Loucy (cell line): ENCODE results near the gene ZNF688.
"Not testable (repeated sequence)": the region's sequence is repeated elsewhere in the genome, so short reads cannot be mapped to it uniquely, and the experiment has no call there.

Experiments
- H2AFZ ChIP-seq: fragments of 200-600 bp; sonication (generic); 2 replicates; pipeline ENCODE4 v1.6.0; 2016; ENCODE audit warnings: antibody characterized with exemption, mild to moderate bottlenecking, low read length, moderate library complexity
- H3F3A ChIP-seq: fragments of 200-600 bp; 2 replicates; pipeline ENCODE4 v1.6.0; 2016; ENCODE audit warnings: antibody characterized with exemption, low read depth, mild to moderate bottlenecking
- H3K27me3 ChIP-seq: fragments of 200-600 bp; sonication (generic); 2 replicates; pipeline ENCODE4 v1.6.1; 2014; ENCODE audit warnings: low read length, mild to moderate bottlenecking; ENCODE audit not compliant: insufficient read depth, poor library complexity, severe bottlenecking
- H3K36me3 ChIP-seq: fragments of 200-600 bp; sonication (generic); 2 replicates; pipeline ENCODE4 v1.6.1; 2016; ENCODE audit warnings: low read length; ENCODE audit not compliant: insufficient read depth
- H3K4me1 ChIP-seq: fragments of 200-600 bp; sonication (generic); 2 replicates; pipeline ENCODE4 v1.5.1; 2014; ENCODE audit warnings: low read length, mild to moderate bottlenecking; ENCODE audit not compliant: insufficient read depth, poor library complexity, severe bottlenecking
- H3K4me2 ChIP-seq: fragments of 200-600 bp; sonication (generic); 2 replicates; pipeline ENCODE4 v1.6.0; 2014; ENCODE audit warnings: antibody characterized with exemption, low read length, low read depth, mild to moderate bottlenecking; ENCODE audit not compliant: poor library complexity, severe bottlenecking
- H3K4me3 ChIP-seq: fragments of 200-600 bp; sonication (generic); 2 replicates; pipeline ENCODE4 v1.5.1; 2014; ENCODE audit warnings: low read length, mild to moderate bottlenecking, mixed read lengths; ENCODE audit not compliant: poor library complexity, severe bottlenecking
- H3K79me2 ChIP-seq: fragments of 200-600 bp; sonication (generic); 2 replicates; pipeline ENCODE4 v1.6.1; 2014; ENCODE audit warnings: low read length; ENCODE audit not compliant: insufficient read depth
- H3K9ac ChIP-seq: fragments of 200-600 bp; sonication (generic); 2 replicates; pipeline ENCODE4 v1.6.0; 2014; ENCODE audit warnings: mild to moderate bottlenecking, low read depth, low read length, moderate library complexity; ENCODE audit not compliant: poor library complexity, severe bottlenecking
- H3K9me2 ChIP-seq: fragments of 200-600 bp; sonication (generic); replicated peaks from 2 replicates; pipeline ENCODE4 v1.6.1; 2016; ENCODE audit warnings: low read depth, low read length, mixed read lengths
- H3K9me3 ChIP-seq: fragments of 200-600 bp; sonication (generic); 2 replicates; pipeline ENCODE4 v1.6.1; 2014; ENCODE audit warnings: mild to moderate bottlenecking, antibody characterized with exemption, low read length, low read depth; ENCODE audit not compliant: insufficient read depth
- H4K20me1 ChIP-seq: fragments of 200-600 bp; sonication (generic); 2 replicates; pipeline ENCODE4 v1.6.0; 2014; ENCODE audit warnings: antibody characterized with exemption, low read length, mild to moderate bottlenecking; ENCODE audit not compliant: insufficient read depth, poor library complexity, severe bottlenecking
- EZH2phosphoT487 ChIP-seq: fragments of 200-600 bp; IDR thresholded peaks from 2 replicates; pipeline ENCODE4 v1.6.1; 2018; ENCODE audit warnings: antibody characterized with exemption, mild to moderate bottlenecking, moderate library complexity, borderline replicate concordance
- TF ChIP-seq, protein P1 (sequence below): fragments of 200-600 bp; sonication (generic); conservative IDR thresholded peaks from 2 replicates; pipeline ENCODE4 v1.5.1; 2014; ENCODE audit warnings: mild to moderate bottlenecking, antibody characterized with exemption, low read length

ZNF688 gene

DNA sequence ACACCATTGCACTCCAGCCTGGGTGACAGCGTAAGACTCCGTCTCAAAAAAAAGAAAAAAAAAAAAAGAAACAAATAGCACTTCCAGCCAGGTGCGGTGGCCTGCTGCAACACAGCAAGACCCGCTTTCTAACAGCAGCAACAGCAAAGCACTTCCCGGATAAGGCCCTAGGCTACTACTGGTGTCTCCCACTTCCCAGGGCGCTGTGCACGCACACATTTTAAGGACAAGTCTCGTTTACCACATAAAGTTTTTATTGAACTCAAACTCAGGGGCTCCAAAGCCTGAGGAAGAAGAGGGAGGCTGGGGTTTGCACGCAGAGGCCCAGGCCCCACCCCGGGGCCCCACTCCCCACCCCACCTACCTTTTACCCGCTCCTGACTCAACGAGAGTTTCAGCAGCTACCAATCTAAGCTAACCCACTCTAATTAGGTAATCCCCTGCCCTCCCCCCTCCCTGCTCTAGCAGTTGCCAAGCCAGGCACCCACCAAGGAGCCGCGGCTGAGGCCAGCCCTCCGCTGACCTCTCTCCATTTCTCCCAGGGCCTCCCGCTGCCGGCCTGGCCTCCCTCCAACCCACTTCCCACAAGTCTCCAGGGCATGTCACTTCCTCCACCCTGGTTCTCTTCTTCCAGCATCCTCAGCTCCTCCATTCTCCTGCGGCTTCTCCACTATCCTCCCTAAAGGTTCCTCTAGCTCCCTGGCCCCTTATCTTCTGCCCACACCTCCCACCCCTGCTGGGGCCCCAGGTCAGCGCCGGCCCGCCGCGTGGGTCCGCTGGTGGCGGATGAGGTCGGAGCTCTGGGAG lies 47.5 kb downstream of the ZNF688 start:
- Histone ChIP-seq H3K36me3 (no peaks in the 10 kb centered on the region; the same call in 1 of the 2 replicates), H4K20me1 (peaks cover 10% of the 10 kb centered on the region), H3K4me3 (no peak overlapping the region), H3K9ac (no peak overlapping the region), H3K4me2 (no peak overlapping the region), H2AFZ (no peak overlapping the region), H3K27me3 (no peaks in the 10 kb centered on the region), H3K9me3 (no peaks in the 10 kb centered on the region), H3K9me2 (no peaks in the 10 kb centered on the region), H3F3A (no peaks in the 10 kb centered on the region), H3K79me2 (peaks cover 10% of the 10 kb centered on the region; the same call in 1 of the 2 replicates), H3K4me1 (peaks cover 14% of the 10 kb centered on the region)
- TF ChIP-seq EZH2phosphoT487, result no peak
- TF ChIP-seq, protein P1, sequence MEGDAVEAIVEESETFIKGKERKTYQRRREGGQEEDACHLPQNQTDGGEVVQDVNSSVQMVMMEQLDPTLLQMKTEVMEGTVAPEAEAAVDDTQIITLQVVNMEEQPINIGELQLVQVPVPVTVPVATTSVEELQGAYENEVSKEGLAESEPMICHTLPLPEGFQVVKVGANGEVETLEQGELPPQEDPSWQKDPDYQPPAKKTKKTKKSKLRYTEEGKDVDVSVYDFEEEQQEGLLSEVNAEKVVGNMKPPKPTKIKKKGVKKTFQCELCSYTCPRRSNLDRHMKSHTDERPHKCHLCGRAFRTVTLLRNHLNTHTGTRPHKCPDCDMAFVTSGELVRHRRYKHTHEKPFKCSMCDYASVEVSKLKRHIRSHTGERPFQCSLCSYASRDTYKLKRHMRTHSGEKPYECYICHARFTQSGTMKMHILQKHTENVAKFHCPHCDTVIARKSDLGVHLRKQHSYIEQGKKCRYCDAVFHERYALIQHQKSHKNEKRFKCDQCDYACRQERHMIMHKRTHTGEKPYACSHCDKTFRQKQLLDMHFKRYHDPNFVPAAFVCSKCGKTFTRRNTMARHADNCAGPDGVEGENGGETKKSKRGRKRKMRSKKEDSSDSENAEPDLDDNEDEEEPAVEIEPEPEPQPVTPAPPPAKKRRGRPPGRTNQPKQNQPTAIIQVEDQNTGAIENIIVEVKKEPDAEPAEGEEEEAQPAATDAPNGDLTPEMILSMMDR, result no peak

DNA sequence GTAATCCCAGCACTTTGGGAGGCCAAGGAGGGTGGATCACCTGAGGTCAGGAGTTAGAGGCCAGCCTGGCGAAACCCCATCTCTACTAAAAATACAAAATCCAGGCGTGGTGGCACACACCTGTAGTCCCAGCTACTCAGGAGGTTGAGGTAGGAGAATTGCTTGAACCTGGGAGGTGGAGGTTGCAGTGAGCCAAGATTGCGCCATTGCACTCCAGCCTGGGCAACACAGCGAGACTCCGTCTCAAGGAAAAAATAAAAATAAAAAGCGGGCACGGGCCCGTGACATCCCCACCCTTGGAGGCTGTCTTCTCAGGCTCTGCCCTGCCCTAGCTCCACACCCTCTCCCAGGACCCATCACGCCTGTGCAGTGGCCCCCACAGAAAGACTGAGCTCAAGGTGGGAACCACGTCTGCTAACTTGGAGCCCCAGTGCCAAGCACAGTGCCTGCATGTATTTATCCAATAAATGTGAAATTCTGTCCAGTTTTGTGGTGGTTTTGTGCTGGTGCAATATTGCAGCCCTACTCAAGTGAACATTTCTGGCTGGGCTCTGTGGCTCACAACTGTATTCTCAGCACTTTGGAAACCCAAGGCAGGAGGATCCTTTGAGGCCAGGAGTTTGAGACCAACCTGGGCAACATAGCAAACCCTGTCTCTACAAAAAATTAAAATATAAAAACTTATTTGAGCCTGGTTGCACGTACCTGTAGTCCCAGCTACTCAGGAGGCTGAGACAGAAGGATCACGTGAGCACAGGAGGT lies 48.6 kb downstream of the ZNF688 start:
- H3K36me3 ChIP-seq, H3K27me3 ChIP-seq, H3K4me3 ChIP-seq, H3K9ac ChIP-seq, H3K4me2 ChIP-seq, H3K9me2 ChIP-seq, H3K9me3 ChIP-seq, H2AFZ ChIP-seq, H3F3A ChIP-seq, H3K79me2 ChIP-seq: not testable (repeated sequence)
- Histone ChIP-seq H3K4me1 (peaks cover 14% of the 10 kb centered on the region), H4K20me1 (peaks cover 10% of the 10 kb centered on the region)

DNA sequence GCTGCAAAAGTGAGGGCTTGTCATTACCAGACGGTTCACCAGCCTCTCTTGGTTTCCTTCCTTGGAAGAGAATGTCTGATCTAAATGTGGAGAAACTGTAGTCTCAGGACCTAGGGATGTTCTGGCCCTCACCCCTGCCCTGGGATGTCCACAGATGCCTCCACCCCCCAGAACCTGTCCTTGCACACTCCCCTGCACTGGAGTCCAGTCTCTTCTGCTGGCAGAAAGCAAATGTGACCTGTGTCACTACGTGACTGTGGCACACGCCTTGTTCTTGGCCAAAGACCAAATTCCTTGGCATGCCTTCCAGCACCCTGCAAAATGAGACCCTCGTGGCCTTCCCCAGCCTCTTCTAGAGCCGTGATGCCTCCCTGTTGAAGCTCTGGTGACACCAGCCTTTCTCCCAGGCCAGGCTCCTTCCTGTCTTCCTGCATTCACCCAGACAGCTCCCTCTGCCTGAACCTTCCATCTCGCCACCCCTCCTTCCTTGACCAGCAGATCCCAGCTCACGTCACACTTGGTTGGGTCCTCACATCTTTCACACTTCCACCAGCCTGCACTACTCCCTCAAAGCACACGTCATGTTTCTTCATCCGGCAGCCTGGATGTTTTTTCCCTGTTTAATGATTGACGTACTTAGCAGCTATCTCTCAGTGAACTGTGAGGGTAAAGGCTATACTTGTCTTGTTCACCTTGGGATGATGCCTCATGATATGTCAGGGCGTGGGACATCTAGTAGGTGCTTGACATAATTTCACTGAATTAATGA lies 49.5 kb downstream of the ZNF688 start:
- Histone ChIP-seq H4K20me1 (peaks cover 10% of the 10 kb centered on the region), H3K4me3 (no peak overlapping the region), H3K27me3 (no peaks in the 10 kb centered on the region), H3K36me3 (no peaks in the 10 kb centered on the region; the same call in 1 of the 2 replicates), H3K4me1 (peaks cover 9% of the 10 kb centered on the region), H3K9me2 (no peaks in the 10 kb centered on the region), H3K79me2 (peaks cover 10% of the 10 kb centered on the region; the same call in 1 of the 2 replicates), H3K9ac (no peak overlapping the region), H3K4me2 (no peak overlapping the region), H3F3A (no peaks in the 10 kb centered on the region), H2AFZ (no peak overlapping the region), H3K9me3 (no peaks in the 10 kb centered on the region)
- TF ChIP-seq, protein P1, result no peak
- TF ChIP-seq EZH2phosphoT487, result no peak
